Erythroblast (primary cell): ENCODE results near the gene ARHGAP29.
"Not testable (repeated sequence)": the region's sequence is repeated elsewhere in the genome, so short reads cannot be mapped to it uniquely, and the experiment has no call there.

Experiments used
- DNase-seq, 2 experiments: peaks; one replicate each; lab custom pipeline; 2025; lab: John Stamatoyannopoulos, UW
- GATA1 ChIP-seq: IDR thresholded peaks from 2 replicates; pipeline ENCODE4 v1.6.1; 2011; ENCODE audit warnings: low read depth, mild to moderate bottlenecking, control low read depth, low read length, moderate library complexity
- POLR2A ChIP-seq: IDR thresholded peaks from 2 replicates; pipeline ENCODE4 v1.6.1; 2011; ENCODE audit warnings: mild to moderate bottlenecking, low read length

Gene ARHGAP29

GRCh38 chr1:94156096-94156625 is 81.2 kb downstream of the ARHGAP29 start:
- DNase-seq: no peak
- TF ChIP-seq GATA1: no peak
- TF ChIP-seq POLR2A: no peak

GRCh38 chr1:94154989-94155388 is 82.4 kb downstream of the ARHGAP29 start:
- no peak for TF ChIP-seq GATA1
- no peak for TF ChIP-seq POLR2A
- DNase-seq: no peak

GRCh38 chr1:94153133-94153532 is 84.3 kb downstream of the ARHGAP29 start:
- TF ChIP-seq GATA1: no peak
- no peak for TF ChIP-seq POLR2A
- no peak for DNase-seq

- not testable (repeated sequence) for DNase-seq
Observed at GRCh38 chr1:94149166-94149565, 88.2 kb downstream of the ARHGAP29 start.

GRCh38 chr1:94146273-94146672 is 91.1 kb downstream of the ARHGAP29 start:
- DNase-seq: no peak
- no peak for TF ChIP-seq POLR2A
- no peak for TF ChIP-seq GATA1

- TF ChIP-seq POLR2A: no peak
- no peak for TF ChIP-seq GATA1
- no peak for DNase-seq
Observed at GRCh38 chr1:94144836-94145235, 92.5 kb downstream of the ARHGAP29 start.

- DNase-seq: no peak
- TF ChIP-seq GATA1 (no peak), POLR2A (no peak)
Observed at GRCh38 chr1:94143809-94144176, 93.6 kb downstream of the ARHGAP29 start.

- TF ChIP-seq POLR2A (no peak), GATA1 (no peak)
- no peak for DNase-seq
Observed at GRCh38 chr1:94143173-94143808, 94.1 kb downstream of the ARHGAP29 start.

- no peak for TF ChIP-seq GATA1
- no peak for TF ChIP-seq POLR2A
- DNase-seq: no peak
Observed at GRCh38 chr1:94142583-94142982, 94.8 kb downstream of the ARHGAP29 start.

- TF ChIP-seq POLR2A: no peak
- no peak for TF ChIP-seq GATA1
- no peak for DNase-seq
Observed at GRCh38 chr1:94142022-94142421, 95.4 kb downstream of the ARHGAP29 start.

- no peak for DNase-seq
- TF ChIP-seq GATA1 (no peak), POLR2A (no peak)
Observed at GRCh38 chr1:94132111-94132510, 105.3 kb downstream of the ARHGAP29 start.

GRCh38 chr1:94130851-94131595 is 106.4 kb downstream of the ARHGAP29 start:
- TF ChIP-seq GATA1: no peak
- no peak for TF ChIP-seq POLR2A
- no peak for DNase-seq

- TF ChIP-seq GATA1 (no peak), POLR2A (no peak)
- DNase-seq: no peak
Observed at GRCh38 chr1:94126651-94127050, 110.7 kb downstream of the ARHGAP29 start.

- no peak for DNase-seq
Observed at GRCh38 chr1:94125551-94126514, 111.6 kb downstream of the ARHGAP29 start.

More at GRCh38 chr1:94125551-94126514, 111.6 kb downstream of the ARHGAP29 start:
- TF ChIP-seq POLR2A (no peak), GATA1 (no peak)
